ENCODE results near the gene CDH11. TPM values are rescaled to one million over a fixed set of nuclear protein-coding genes. Genes with fewer than 3 reads are reported as not detected.

Gene CDH11
- total RNA-seq, 1 donor from 2014 or later, result 31.7 TPM

GRCh38 chr16:65142276-65142675, 20.4 kb upstream of the CDH11 start:
- H3K27ac Mint-ChIP-seq (ENCODE audit: unreplicated experiment), result no peak overlapping the region
- no peaks in the 10 kb centered on the region for H3K36me3 Mint-ChIP-seq (ENCODE audit: low read depth)
- TF ChIP-seq CTCF (conservative IDR thresholded peaks at IDR 0.05), result no peak
- no peaks in the 10 kb centered on the region for H3K9me3 Mint-ChIP-seq
- no peak for DNase-seq (ENCODE audit: low read depth, low spot score)
- no peaks in the 10 kb centered on the region for H3K27me3 Mint-ChIP-seq (ENCODE audit: low read depth)
- H3K4me1 Mint-ChIP-seq, result no peaks in the 10 kb centered on the region
- no peak overlapping the region for H3K4me3 Mint-ChIP-seq

- Mint-ChIP-seq H3K9me3 (no peaks in the 10 kb centered on the region), H3K4me1 (no peaks in the 10 kb centered on the region), H3K36me3 (ENCODE audit: low read depth) (no peaks in the 10 kb centered on the region), H3K27ac (ENCODE audit: unreplicated experiment) (no peak overlapping the region), H3K27me3 (ENCODE audit: low read depth) (peaks cover 3% of the 10 kb centered on the region), H3K4me3 (no peak overlapping the region)
- no peak for TF ChIP-seq CTCF (conservative IDR thresholded peaks at IDR 0.05)
- no peak for DNase-seq (ENCODE audit: low read depth, low spot score)
Measured at GRCh38 chr16:65136681-65137080, 14.8 kb upstream of the CDH11 start.

- H3K4me3 Mint-ChIP-seq, result peak overlapping the region; percentile 13
- no peak overlapping the region for H3K27ac Mint-ChIP-seq (ENCODE audit: unreplicated experiment)
- no peaks in the 10 kb centered on the region for H3K36me3 Mint-ChIP-seq (ENCODE audit: low read depth)
- H3K27me3 Mint-ChIP-seq (ENCODE audit: low read depth), result peaks cover 46% of the 10 kb centered on the region
- no peak for DNase-seq (ENCODE audit: low read depth, low spot score)
- peaks cover 16% of the 10 kb centered on the region for H3K4me1 Mint-ChIP-seq
- peaks cover 2% of the 10 kb centered on the region for H3K9me3 Mint-ChIP-seq
- TF ChIP-seq CTCF (conservative IDR thresholded peaks at IDR 0.05), result peak; percentile 58
Measured at GRCh38 chr16:65126845-65127624, 5.2 kb upstream of the CDH11 start.

- Mint-ChIP-seq H3K27ac (ENCODE audit: unreplicated experiment) (no peak overlapping the region), H3K27me3 (ENCODE audit: low read depth) (peaks cover 54% of the 10 kb centered on the region), H3K9me3 (peaks cover 2% of the 10 kb centered on the region), H3K4me3 (peak overlapping the region; percentile 38), H3K36me3 (ENCODE audit: low read depth) (no peaks in the 10 kb centered on the region), H3K4me1 (peaks cover 16% of the 10 kb centered on the region)
- TF ChIP-seq CTCF (conservative IDR thresholded peaks at IDR 0.05), result no peak
- no peak for DNase-seq (ENCODE audit: low read depth, low spot score)
Measured at GRCh38 chr16:65125871-65126270, 4.0 kb upstream of the CDH11 start.

- Mint-ChIP-seq H3K36me3 (ENCODE audit: low read depth) (no peaks in the 10 kb centered on the region), H3K4me1 (peaks cover 17% of the 10 kb centered on the region), H3K27ac (ENCODE audit: unreplicated experiment) (no peak overlapping the region), H3K9me3 (peaks cover 2% of the 10 kb centered on the region), H3K27me3 (ENCODE audit: low read depth) (peaks cover 59% of the 10 kb centered on the region), H3K4me3 (no peak overlapping the region)
- TF ChIP-seq CTCF (conservative IDR thresholded peaks at IDR 0.05), result no peak
- DNase-seq (ENCODE audit: low read depth, low spot score), result no peak
Measured at GRCh38 chr16:65125322-65125721, 3.5 kb upstream of the CDH11 start.
